ENCODE data around the gene GJA4. TPM values are rescaled to one million over a fixed set of nuclear protein-coding genes. Genes with fewer than 3 reads are reported as not detected.
A peak's percentile ranks its signal among the peaks of the same experiment; 100 is the strongest.

The GJA4 gene
- total RNA-seq, 1 donor from 2014 or later = 11.6 TPM

GRCh38 chr1:34761176-34761761, 31.5 kb upstream of the GJA4 start:
- H3K27ac Mint-ChIP-seq (ENCODE audit: unreplicated experiment) = no peak overlapping the region
- no peak overlapping the region for H3K4me3 Mint-ChIP-seq (ENCODE audit: unreplicated experiment)
- peak; percentile 89 for DNase-seq (ENCODE audit: low spot score)
- TF ChIP-seq, protein P1, sequence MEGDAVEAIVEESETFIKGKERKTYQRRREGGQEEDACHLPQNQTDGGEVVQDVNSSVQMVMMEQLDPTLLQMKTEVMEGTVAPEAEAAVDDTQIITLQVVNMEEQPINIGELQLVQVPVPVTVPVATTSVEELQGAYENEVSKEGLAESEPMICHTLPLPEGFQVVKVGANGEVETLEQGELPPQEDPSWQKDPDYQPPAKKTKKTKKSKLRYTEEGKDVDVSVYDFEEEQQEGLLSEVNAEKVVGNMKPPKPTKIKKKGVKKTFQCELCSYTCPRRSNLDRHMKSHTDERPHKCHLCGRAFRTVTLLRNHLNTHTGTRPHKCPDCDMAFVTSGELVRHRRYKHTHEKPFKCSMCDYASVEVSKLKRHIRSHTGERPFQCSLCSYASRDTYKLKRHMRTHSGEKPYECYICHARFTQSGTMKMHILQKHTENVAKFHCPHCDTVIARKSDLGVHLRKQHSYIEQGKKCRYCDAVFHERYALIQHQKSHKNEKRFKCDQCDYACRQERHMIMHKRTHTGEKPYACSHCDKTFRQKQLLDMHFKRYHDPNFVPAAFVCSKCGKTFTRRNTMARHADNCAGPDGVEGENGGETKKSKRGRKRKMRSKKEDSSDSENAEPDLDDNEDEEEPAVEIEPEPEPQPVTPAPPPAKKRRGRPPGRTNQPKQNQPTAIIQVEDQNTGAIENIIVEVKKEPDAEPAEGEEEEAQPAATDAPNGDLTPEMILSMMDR (IDR thresholded peaks at IDR 0.05) = no peak
- H3K36me3 Mint-ChIP-seq (ENCODE audit: low read depth) = no peaks in the 10 kb centered on the region
- peaks cover 6% of the 10 kb centered on the region for H3K4me1 Mint-ChIP-seq (ENCODE audit: low read depth)
- H3K9me3 Mint-ChIP-seq (ENCODE audit: low read depth) = no peaks in the 10 kb centered on the region
- H3K27me3 Mint-ChIP-seq (ENCODE audit: low read depth) = peaks cover 14% of the 10 kb centered on the region

DNA sequence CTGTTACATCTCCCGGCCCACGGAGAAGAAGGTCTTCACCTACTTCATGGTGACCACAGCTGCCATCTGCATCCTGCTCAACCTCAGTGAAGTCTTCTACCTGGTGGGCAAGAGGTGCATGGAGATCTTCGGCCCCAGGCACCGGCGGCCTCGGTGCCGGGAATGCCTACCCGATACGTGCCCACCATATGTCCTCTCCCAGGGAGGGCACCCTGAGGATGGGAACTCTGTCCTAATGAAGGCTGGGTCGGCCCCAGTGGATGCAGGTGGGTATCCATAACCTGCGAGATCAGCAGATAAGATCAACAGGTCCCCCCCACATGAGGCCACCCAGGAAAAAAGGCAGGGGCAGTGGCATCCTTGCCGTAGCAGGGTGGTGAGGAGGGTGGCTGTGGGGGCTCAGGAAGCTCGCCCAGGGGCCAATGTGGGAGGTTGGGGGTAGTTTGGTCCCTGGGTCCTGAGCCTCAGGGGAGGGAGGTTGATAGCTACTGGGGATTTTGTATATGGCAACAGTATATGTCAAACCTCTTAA, 31.0 kb upstream of the GJA4 start:
- Mint-ChIP-seq H3K4me1 (ENCODE audit: low read depth) (peaks cover 6% of the 10 kb centered on the region), H3K36me3 (ENCODE audit: low read depth) (no peaks in the 10 kb centered on the region), H3K4me3 (ENCODE audit: unreplicated experiment) (no peak overlapping the region), H3K9me3 (ENCODE audit: low read depth) (no peaks in the 10 kb centered on the region), H3K27ac (ENCODE audit: unreplicated experiment) (no peak overlapping the region), H3K27me3 (ENCODE audit: low read depth) (peaks cover 14% of the 10 kb centered on the region)
- TF ChIP-seq, protein P1 (IDR thresholded peaks at IDR 0.05) = no peak
- no peak for DNase-seq (ENCODE audit: low spot score)

GRCh38 chr1:34762474-34763141, 30.2 kb upstream of the GJA4 start:
- TF ChIP-seq, protein P1 (IDR thresholded peaks at IDR 0.05) = no peak
- Mint-ChIP-seq H3K9me3 (ENCODE audit: low read depth) (no peaks in the 10 kb centered on the region), H3K27ac (ENCODE audit: unreplicated experiment) (no peak overlapping the region), H3K27me3 (ENCODE audit: low read depth) (peaks cover 13% of the 10 kb centered on the region), H3K4me1 (ENCODE audit: low read depth) (peaks cover 6% of the 10 kb centered on the region), H3K36me3 (ENCODE audit: low read depth) (no peaks in the 10 kb centered on the region), H3K4me3 (ENCODE audit: unreplicated experiment) (no peak overlapping the region)
- peak; percentile 68 for DNase-seq (ENCODE audit: low spot score)

DNA sequence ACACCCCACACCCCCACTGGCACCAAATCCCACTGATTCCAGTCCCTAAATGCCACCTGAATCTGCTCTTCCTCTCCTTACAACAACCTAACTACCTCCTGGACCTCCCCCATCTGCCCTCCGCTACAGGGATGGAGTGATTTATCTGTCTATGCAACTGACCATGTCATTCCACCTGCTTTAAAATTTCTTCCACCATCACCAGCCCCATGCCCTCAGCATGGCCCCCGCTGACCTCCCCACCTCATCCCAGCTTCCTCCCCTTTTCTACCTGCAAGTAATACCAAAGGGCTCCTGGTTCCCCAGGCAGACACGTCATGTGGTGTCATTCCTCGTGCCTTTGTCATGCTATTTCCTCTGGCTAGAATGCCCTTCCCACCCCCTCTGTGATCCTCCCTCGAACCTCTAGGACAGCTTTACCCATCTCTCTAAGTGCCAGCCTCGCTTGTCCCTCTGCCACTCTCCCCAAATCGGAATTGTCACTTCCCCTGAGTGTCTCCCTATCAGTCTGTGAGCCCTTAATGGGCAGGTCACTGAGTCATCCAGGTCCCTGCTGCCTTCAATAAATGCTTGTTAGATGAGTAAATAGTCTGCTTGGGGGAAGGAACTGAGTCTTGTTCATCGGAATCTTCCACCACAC, 29.5 kb upstream of the GJA4 start:
- TF ChIP-seq, protein P1 (IDR thresholded peaks at IDR 0.05) = no peak
- Mint-ChIP-seq H3K9me3 (ENCODE audit: low read depth) (no peaks in the 10 kb centered on the region), H3K27ac (ENCODE audit: unreplicated experiment) (no peak overlapping the region), H3K4me1 (ENCODE audit: low read depth) (peaks cover 6% of the 10 kb centered on the region), H3K36me3 (ENCODE audit: low read depth) (no peaks in the 10 kb centered on the region), H3K4me3 (ENCODE audit: unreplicated experiment) (no peak overlapping the region), H3K27me3 (ENCODE audit: low read depth) (peaks cover 9% of the 10 kb centered on the region)
- peak; percentile 21 for DNase-seq (ENCODE audit: low spot score)

GRCh38 chr1:34768856-34769255, 23.9 kb upstream of the GJA4 start:
- H3K9me3 Mint-ChIP-seq (ENCODE audit: low read depth) = no peaks in the 10 kb centered on the region
- H3K4me3 Mint-ChIP-seq (ENCODE audit: unreplicated experiment) = no peak overlapping the region
- no peaks in the 10 kb centered on the region for H3K4me1 Mint-ChIP-seq (ENCODE audit: low read depth)
- TF ChIP-seq, protein P1 (IDR thresholded peaks at IDR 0.05) = no peak
- peaks cover 3% of the 10 kb centered on the region for H3K27me3 Mint-ChIP-seq (ENCODE audit: low read depth)
- no peaks in the 10 kb centered on the region for H3K36me3 Mint-ChIP-seq (ENCODE audit: low read depth)
- no peak for DNase-seq (ENCODE audit: low spot score)
- H3K27ac Mint-ChIP-seq (ENCODE audit: unreplicated experiment) = no peak overlapping the region
